ENCODE measurements around the gene SLC25A21.
"Not testable (repeated sequence)": the region's sequence is repeated elsewhere in the genome, so short reads cannot be mapped to it uniquely, and the experiment has no call there.

The SLC25A21 gene

GRCh38 chr14:37162307-37162706, 10.1 kb downstream of the SLC25A21 start:
- H3K4me3 ChIP-seq (ENCODE audit: low read length); H3K4me2 ChIP-seq (ENCODE audit: low read length); H3K4me1 ChIP-seq (ENCODE audit: control insufficient read depth, insufficient read depth, low read length); H3K36me3 ChIP-seq (ENCODE audit: insufficient read depth, low read length); H3K9ac ChIP-seq (ENCODE audit: low read depth, low read length); H3K9me3 ChIP-seq (replicated peaks; ENCODE audit: low read length): not testable (repeated sequence)
- peaks cover 25% of the 10 kb centered on the region for H3K27me3 ChIP-seq (ENCODE audit: control insufficient read depth, insufficient read depth, low read length)

- H3K4me1 ChIP-seq (ENCODE audit: control insufficient read depth, insufficient read depth, low read length), result no peaks in the 10 kb centered on the region
- no peak overlapping the region for H3K9ac ChIP-seq (ENCODE audit: low read depth, low read length)
- H3K4me3 ChIP-seq (ENCODE audit: low read length), result no peak overlapping the region
- no peaks in the 10 kb centered on the region for H3K36me3 ChIP-seq (ENCODE audit: insufficient read depth, low read length)
- H3K9me3 ChIP-seq (replicated peaks; ENCODE audit: low read length), result no peaks in the 10 kb centered on the region
- no peak overlapping the region for H3K4me2 ChIP-seq (ENCODE audit: low read length)
- peaks cover 26% of the 10 kb centered on the region for H3K27me3 ChIP-seq (ENCODE audit: control insufficient read depth, insufficient read depth, low read length)
Observed at GRCh38 chr14:37157987-37158386, 14.4 kb downstream of the SLC25A21 start.

GRCh38 chr14:37153483-37153882, 18.9 kb downstream of the SLC25A21 start:
- no peak overlapping the region for H3K9ac ChIP-seq (ENCODE audit: low read depth, low read length)
- no peak overlapping the region for H3K4me3 ChIP-seq (ENCODE audit: low read length)
- H3K36me3 ChIP-seq (ENCODE audit: insufficient read depth, low read length), result no peaks in the 10 kb centered on the region
- no peaks in the 10 kb centered on the region for H3K4me1 ChIP-seq (ENCODE audit: control insufficient read depth, insufficient read depth, low read length)
- H3K9me3 ChIP-seq (replicated peaks; ENCODE audit: low read length), result no peaks in the 10 kb centered on the region
- no peak overlapping the region for H3K4me2 ChIP-seq (ENCODE audit: low read length)
- peaks cover 22% of the 10 kb centered on the region for H3K27me3 ChIP-seq (ENCODE audit: control insufficient read depth, insufficient read depth, low read length)

GRCh38 chr14:37153005-37153404, 19.4 kb downstream of the SLC25A21 start:
- Histone ChIP-seq H3K36me3 (ENCODE audit: insufficient read depth, low read length) (no peaks in the 10 kb centered on the region), H3K4me2 (ENCODE audit: low read length) (no peak overlapping the region), H3K9me3 (replicated peaks; ENCODE audit: low read length) (no peaks in the 10 kb centered on the region), H3K4me1 (ENCODE audit: control insufficient read depth, insufficient read depth, low read length) (no peaks in the 10 kb centered on the region), H3K9ac (ENCODE audit: low read depth, low read length) (no peak overlapping the region), H3K4me3 (ENCODE audit: low read length) (no peak overlapping the region), H3K27me3 (ENCODE audit: control insufficient read depth, insufficient read depth, low read length) (peaks cover 17% of the 10 kb centered on the region)

- Histone ChIP-seq H3K36me3 (ENCODE audit: insufficient read depth, low read length) (no peaks in the 10 kb centered on the region), H3K9ac (ENCODE audit: low read depth, low read length) (no peak overlapping the region), H3K27me3 (ENCODE audit: control insufficient read depth, insufficient read depth, low read length) (peaks cover 6% of the 10 kb centered on the region), H3K9me3 (replicated peaks; ENCODE audit: low read length) (no peaks in the 10 kb centered on the region), H3K4me3 (ENCODE audit: low read length) (no peak overlapping the region), H3K4me2 (ENCODE audit: low read length) (peak overlapping the region; percentile 24), H3K4me1 (ENCODE audit: control insufficient read depth, insufficient read depth, low read length) (no peaks in the 10 kb centered on the region)
Observed at GRCh38 chr14:37150414-37150813, 22.0 kb downstream of the SLC25A21 start.

- H3K4me1 ChIP-seq (ENCODE audit: control insufficient read depth, insufficient read depth, low read length), result peaks cover 17% of the 10 kb centered on the region
- H3K9me3 ChIP-seq (replicated peaks; ENCODE audit: low read length), result no peaks in the 10 kb centered on the region
- no peak overlapping the region for H3K4me3 ChIP-seq (ENCODE audit: low read length)
- H3K27me3 ChIP-seq (ENCODE audit: control insufficient read depth, insufficient read depth, low read length), result no peaks in the 10 kb centered on the region
- no peak overlapping the region for H3K9ac ChIP-seq (ENCODE audit: low read depth, low read length)
- H3K4me2 ChIP-seq (ENCODE audit: low read length), result no peak overlapping the region
- no peaks in the 10 kb centered on the region for H3K36me3 ChIP-seq (ENCODE audit: insufficient read depth, low read length)
Observed at GRCh38 chr14:37147310-37147880, 25.0 kb downstream of the SLC25A21 start.

- H3K4me2 ChIP-seq (ENCODE audit: low read length); H3K36me3 ChIP-seq (ENCODE audit: insufficient read depth, low read length); H3K9ac ChIP-seq (ENCODE audit: low read depth, low read length); H3K9me3 ChIP-seq (replicated peaks; ENCODE audit: low read length); H3K4me3 ChIP-seq (ENCODE audit: low read length); H3K27me3 ChIP-seq (ENCODE audit: control insufficient read depth, insufficient read depth, low read length): not testable (repeated sequence)
- H3K4me1 ChIP-seq (ENCODE audit: control insufficient read depth, insufficient read depth, low read length), result peaks cover 17% of the 10 kb centered on the region
Observed at GRCh38 chr14:37146438-37146837, 26.0 kb downstream of the SLC25A21 start.

GRCh38 chr14:37145395-37145794, 27.0 kb downstream of the SLC25A21 start:
- no peak overlapping the region for H3K4me3 ChIP-seq (ENCODE audit: low read length)
- H3K4me2 ChIP-seq (ENCODE audit: low read length), result no peak overlapping the region
- H3K4me1 ChIP-seq (ENCODE audit: control insufficient read depth, insufficient read depth, low read length), result peaks cover 17% of the 10 kb centered on the region
- H3K36me3 ChIP-seq (ENCODE audit: insufficient read depth, low read length), result no peaks in the 10 kb centered on the region
- H3K9ac ChIP-seq (ENCODE audit: low read depth, low read length), result no peak overlapping the region
- H3K9me3 ChIP-seq (replicated peaks; ENCODE audit: low read length), result no peaks in the 10 kb centered on the region
- H3K27me3 ChIP-seq (ENCODE audit: control insufficient read depth, insufficient read depth, low read length), result no peaks in the 10 kb centered on the region

GRCh38 chr14:37144729-37145363, 27.6 kb downstream of the SLC25A21 start:
- Histone ChIP-seq H3K9ac (ENCODE audit: low read depth, low read length) (no peak overlapping the region), H3K4me3 (ENCODE audit: low read length) (no peak overlapping the region), H3K9me3 (replicated peaks; ENCODE audit: low read length) (no peaks in the 10 kb centered on the region), H3K4me2 (ENCODE audit: low read length) (no peak overlapping the region), H3K4me1 (ENCODE audit: control insufficient read depth, insufficient read depth, low read length) (peaks cover 17% of the 10 kb centered on the region), H3K27me3 (ENCODE audit: control insufficient read depth, insufficient read depth, low read length) (no peaks in the 10 kb centered on the region), H3K36me3 (ENCODE audit: insufficient read depth, low read length) (no peaks in the 10 kb centered on the region)

- Histone ChIP-seq H3K4me1 (ENCODE audit: control insufficient read depth, insufficient read depth, low read length) (peaks cover 17% of the 10 kb centered on the region), H3K36me3 (ENCODE audit: insufficient read depth, low read length) (no peaks in the 10 kb centered on the region), H3K4me3 (ENCODE audit: low read length) (no peak overlapping the region), H3K27me3 (ENCODE audit: control insufficient read depth, insufficient read depth, low read length) (no peaks in the 10 kb centered on the region), H3K9me3 (replicated peaks; ENCODE audit: low read length) (no peaks in the 10 kb centered on the region), H3K4me2 (ENCODE audit: low read length) (peak overlapping the region; percentile 6), H3K9ac (ENCODE audit: low read depth, low read length) (no peak overlapping the region)
Observed at GRCh38 chr14:37143475-37143874, 28.9 kb downstream of the SLC25A21 start.

- no peaks in the 10 kb centered on the region for H3K9me3 ChIP-seq (replicated peaks; ENCODE audit: low read length)
- H3K27me3 ChIP-seq (ENCODE audit: control insufficient read depth, insufficient read depth, low read length), result no peaks in the 10 kb centered on the region
- no peak overlapping the region for H3K9ac ChIP-seq (ENCODE audit: low read depth, low read length)
- H3K4me3 ChIP-seq (ENCODE audit: low read length), result no peak overlapping the region
- H3K4me2 ChIP-seq (ENCODE audit: low read length), result peak overlapping the region; percentile 6
- H3K4me1 ChIP-seq (ENCODE audit: control insufficient read depth, insufficient read depth, low read length), result peaks cover 17% of the 10 kb centered on the region
- no peaks in the 10 kb centered on the region for H3K36me3 ChIP-seq (ENCODE audit: insufficient read depth, low read length)
Observed at GRCh38 chr14:37142835-37143401, 29.5 kb downstream of the SLC25A21 start.

GRCh38 chr14:37140176-37140575, 32.2 kb downstream of the SLC25A21 start:
- H3K9me3 ChIP-seq (replicated peaks; ENCODE audit: low read length), result no peaks in the 10 kb centered on the region
- H3K27me3 ChIP-seq (ENCODE audit: control insufficient read depth, insufficient read depth, low read length), result no peaks in the 10 kb centered on the region
- H3K4me2 ChIP-seq (ENCODE audit: low read length), result no peak overlapping the region
- no peak overlapping the region for H3K4me3 ChIP-seq (ENCODE audit: low read length)
- peaks cover 17% of the 10 kb centered on the region for H3K4me1 ChIP-seq (ENCODE audit: control insufficient read depth, insufficient read depth, low read length)
- no peak overlapping the region for H3K9ac ChIP-seq (ENCODE audit: low read depth, low read length)
- H3K36me3 ChIP-seq (ENCODE audit: insufficient read depth, low read length), result no peaks in the 10 kb centered on the region
